BLaER1 treated with 17β-estradiol and CSF1 and Interleukin-3, amounts not matched to agents 10 nM and 100 nM (cell line): ENCODE results near the gene MTLN.

ENCODE experiments used
- H3K27ac ChIP-seq, 11 experiments: shearing (Covaris generic); formaldehyde crosslinking; 2 replicates each; pipeline ENCODE4 v1.8.1; 2022
- H3K27me3 ChIP-seq, 11 experiments: shearing (Covaris generic); formaldehyde crosslinking; 2 replicates each; pipeline ENCODE4 v1.8.1; 2022
- H3K36me3 ChIP-seq, 11 experiments: shearing (Covaris generic); formaldehyde crosslinking; 2 replicates each; pipeline ENCODE4 v1.8.1; 2022
- H3K4me1 ChIP-seq, 10 experiments: shearing (Covaris generic); formaldehyde crosslinking; 2 replicates each; pipeline ENCODE4 v1.8.1; 2022
- H3K4me2 ChIP-seq, 11 experiments: shearing (Covaris generic); formaldehyde crosslinking; 2 replicates each; pipeline ENCODE4 v1.8.1; 2022
- H3K4me3 ChIP-seq, 10 experiments: shearing (Covaris generic); formaldehyde crosslinking; 2 replicates each; pipeline ENCODE4 v1.8.1; 2022
- H3K9ac ChIP-seq, 11 experiments: shearing (Covaris generic); formaldehyde crosslinking; 2 replicates each; pipeline ENCODE4 v1.8.1; 2022
- H3K9me3 ChIP-seq, 11 experiments: shearing (Covaris generic); formaldehyde crosslinking; replicated peaks in 1 of 11; 2 replicates each; pipeline ENCODE4 v1.8.1; 2022
- H4K20me1 ChIP-seq, 11 experiments: shearing (Covaris generic); formaldehyde crosslinking; 2 replicates each; pipeline ENCODE4 v1.8.1; 2022
- Cebpa-rat ChIP-seq, 11 experiments: shearing (Covaris generic); IDR thresholded peaks; 2 replicates each; pipeline ENCODE4 v1.8.1; 2022

Gene MTLN

DNA sequence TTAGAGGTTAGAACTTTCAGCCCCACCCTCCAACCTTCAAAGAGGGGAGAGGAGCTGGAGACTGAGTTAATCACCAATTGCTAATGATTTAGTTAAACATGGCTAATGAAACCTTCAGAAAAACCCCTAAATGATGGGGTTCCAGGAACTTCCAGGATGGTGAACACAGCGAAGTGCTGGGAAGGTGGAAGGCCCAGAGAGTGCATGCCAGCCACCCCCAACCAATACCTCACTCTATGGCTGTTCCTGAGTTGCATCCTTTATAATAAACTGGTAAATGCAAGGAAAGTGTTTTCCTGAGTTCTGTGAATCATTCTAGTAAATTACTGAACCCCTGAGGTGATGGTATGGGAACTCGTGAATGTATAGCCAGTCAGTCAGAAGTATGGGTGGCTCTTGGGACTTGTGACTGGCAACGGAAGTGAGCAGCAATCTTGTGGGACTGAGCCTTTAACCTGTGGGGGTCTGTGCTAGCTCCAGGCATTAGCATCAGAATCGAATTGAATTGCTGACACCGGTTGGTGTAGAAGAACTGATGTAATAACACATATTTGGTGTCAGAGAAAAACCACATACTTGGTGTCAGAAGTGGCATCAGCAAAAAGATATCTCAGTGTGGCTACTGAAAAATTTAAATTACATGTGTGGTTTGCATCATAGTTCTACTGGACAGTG, 44.9 kb downstream of the MTLN start:
- Histone ChIP-seq H3K4me1 (0 out of 20 replicates have a peak, but pooled peaks cover 0 to 4% (median 0%) of the 10 kb centered on the region in 10 experiments), H3K9me3 (no peaks in the 10 kb centered on the region), H4K20me1 (no peaks in the 10 kb centered on the region), H3K9ac (no peak overlapping the region), H3K27ac (no peak overlapping the region), H3K4me2 (no peak overlapping the region), H3K4me3 (no peak overlapping the region), H3K27me3 (no peaks in the 10 kb centered on the region), H3K36me3 (no peaks in the 10 kb centered on the region)
- TF ChIP-seq Cebpa-rat (IDR thresholded peaks at IDR 0.05): no peak

DNA sequence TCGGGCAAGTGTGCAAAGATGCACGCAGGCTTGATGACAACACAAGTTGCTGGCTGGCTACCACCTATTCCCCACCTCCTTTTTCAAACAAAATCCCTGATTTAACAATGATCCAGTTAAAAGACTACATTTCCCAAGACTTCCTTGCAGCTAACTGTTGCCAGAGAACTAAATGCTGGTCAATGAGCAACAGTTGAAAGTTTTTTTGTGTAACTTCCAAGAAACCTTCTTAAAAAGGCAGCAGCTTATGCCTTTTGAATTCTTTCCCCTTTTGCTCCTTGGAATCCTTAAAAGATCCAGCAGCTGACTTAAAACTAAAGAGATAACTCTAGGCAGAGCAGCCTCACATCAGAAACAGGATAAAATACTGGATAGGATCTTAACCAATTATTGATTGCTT, 46.1 kb downstream of the MTLN start:
- Histone ChIP-seq H3K4me1 (0 out of 20 replicates have a peak, but pooled peaks cover 0 to 4% (median 0%) of the 10 kb centered on the region in 10 experiments), H3K4me2 (no peak overlapping the region), H3K36me3 (no peaks in the 10 kb centered on the region), H3K27ac (no peak overlapping the region), H3K4me3 (no peak overlapping the region), H3K27me3 (no peaks in the 10 kb centered on the region), H4K20me1 (no peaks in the 10 kb centered on the region), H3K9ac (no peak overlapping the region), H3K9me3 (no peaks in the 10 kb centered on the region)
- no peak for TF ChIP-seq Cebpa-rat (IDR thresholded peaks at IDR 0.05)
